Measurements from ENCODE around the gene DMBX1. TPM values are rescaled to one million over a fixed set of nuclear protein-coding genes. Genes with fewer than 3 reads are reported as not detected.
A peak's percentile ranks its signal among the peaks of the same experiment; 100 is the strongest.

The DMBX1 gene
- polyA plus RNA-seq, 1 of the 3 experiments (the other 2 are of a cell fraction), result not detected

DNA sequence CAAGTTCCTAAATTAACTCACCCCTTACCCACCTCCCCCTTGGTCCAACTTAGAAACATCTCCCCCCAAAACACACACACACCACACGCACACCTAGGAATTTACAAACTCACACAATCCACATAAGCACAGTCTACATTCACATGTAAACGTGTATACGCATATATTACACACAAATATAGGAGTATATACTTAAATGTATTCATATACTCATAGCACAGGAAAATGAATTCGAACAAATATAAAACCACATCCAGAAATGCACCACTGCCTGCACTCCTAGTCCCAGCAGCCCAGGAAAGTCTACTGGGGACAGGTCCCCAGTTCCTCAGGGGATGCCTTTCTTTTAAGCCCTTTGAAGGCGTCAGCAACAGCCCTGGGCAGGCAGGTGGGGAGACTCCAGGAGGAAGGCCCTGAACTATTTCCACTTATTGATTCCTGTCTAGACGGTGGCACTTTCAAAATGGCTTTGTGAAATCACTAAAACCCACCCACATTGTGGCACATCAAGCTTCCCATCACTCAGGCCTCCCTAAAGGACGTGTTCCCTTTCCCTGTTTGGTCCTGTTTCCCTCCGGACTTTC is 3.1 kb upstream of the DMBX1 start:
- no peaks in the 10 kb centered on the region for H3K9me2 ChIP-seq
- no peak overlapping the region for H3K4me2 ChIP-seq
- 81% methylated on average over 8 of the region's 8 CpGs for WGBS (ENCODE audit: low lambda C conversion rate)
- H3K4me1 ChIP-seq (ENCODE audit: control insufficient read depth in 1 of 2, insufficient read depth in 2 of 2, low read depth in 1 of 2, low read length in 1 of 2), result peaks cover 0 to 5% of the 10 kb centered on the region in 2 experiments; a peak in 1 of 4 replicates
- ChIA-PET CTCF (interaction anchor here (1.2 to 5.5 kb wide), 11 partner anchors 9 to 49 kb away, joined by 3 to 43 read pairs (median 7); a partner anchor contains a TSS), POLR2A (no interaction called here)
- TF ChIP-seq, protein P1, sequence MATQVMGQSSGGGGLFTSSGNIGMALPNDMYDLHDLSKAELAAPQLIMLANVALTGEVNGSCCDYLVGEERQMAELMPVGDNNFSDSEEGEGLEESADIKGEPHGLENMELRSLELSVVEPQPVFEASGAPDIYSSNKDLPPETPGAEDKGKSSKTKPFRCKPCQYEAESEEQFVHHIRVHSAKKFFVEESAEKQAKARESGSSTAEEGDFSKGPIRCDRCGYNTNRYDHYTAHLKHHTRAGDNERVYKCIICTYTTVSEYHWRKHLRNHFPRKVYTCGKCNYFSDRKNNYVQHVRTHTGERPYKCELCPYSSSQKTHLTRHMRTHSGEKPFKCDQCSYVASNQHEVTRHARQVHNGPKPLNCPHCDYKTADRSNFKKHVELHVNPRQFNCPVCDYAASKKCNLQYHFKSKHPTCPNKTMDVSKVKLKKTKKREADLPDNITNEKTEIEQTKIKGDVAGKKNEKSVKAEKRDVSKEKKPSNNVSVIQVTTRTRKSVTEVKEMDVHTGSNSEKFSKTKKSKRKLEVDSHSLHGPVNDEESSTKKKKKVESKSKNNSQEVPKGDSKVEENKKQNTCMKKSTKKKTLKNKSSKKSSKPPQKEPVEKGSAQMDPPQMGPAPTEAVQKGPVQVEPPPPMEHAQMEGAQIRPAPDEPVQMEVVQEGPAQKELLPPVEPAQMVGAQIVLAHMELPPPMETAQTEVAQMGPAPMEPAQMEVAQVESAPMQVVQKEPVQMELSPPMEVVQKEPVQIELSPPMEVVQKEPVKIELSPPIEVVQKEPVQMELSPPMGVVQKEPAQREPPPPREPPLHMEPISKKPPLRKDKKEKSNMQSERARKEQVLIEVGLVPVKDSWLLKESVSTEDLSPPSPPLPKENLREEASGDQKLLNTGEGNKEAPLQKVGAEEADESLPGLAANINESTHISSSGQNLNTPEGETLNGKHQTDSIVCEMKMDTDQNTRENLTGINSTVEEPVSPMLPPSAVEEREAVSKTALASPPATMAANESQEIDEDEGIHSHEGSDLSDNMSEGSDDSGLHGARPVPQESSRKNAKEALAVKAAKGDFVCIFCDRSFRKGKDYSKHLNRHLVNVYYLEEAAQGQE (IDR thresholded peaks at IDR 0.05; ENCODE audit: low read depth, low read length), result no peak
- no peak for TF ChIP-seq FOXM1 (IDR thresholded peaks at IDR 0.05; ENCODE audit: low read depth)
- TF ChIP-seq, protein P2, sequence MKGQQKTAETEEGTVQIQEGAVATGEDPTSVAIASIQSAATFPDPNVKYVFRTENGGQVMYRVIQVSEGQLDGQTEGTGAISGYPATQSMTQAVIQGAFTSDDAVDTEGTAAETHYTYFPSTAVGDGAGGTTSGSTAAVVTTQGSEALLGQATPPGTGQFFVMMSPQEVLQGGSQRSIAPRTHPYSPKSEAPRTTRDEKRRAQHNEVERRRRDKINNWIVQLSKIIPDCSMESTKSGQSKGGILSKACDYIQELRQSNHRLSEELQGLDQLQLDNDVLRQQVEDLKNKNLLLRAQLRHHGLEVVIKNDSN (IDR thresholded peaks at IDR 0.05; ENCODE audit: borderline replicate concordance, low read depth), result no peak
- H2AFZ ChIP-seq (ENCODE audit: low read depth), result no peak overlapping the region
- H3K27me3 ChIP-seq (ENCODE audit: insufficient read depth), result peaks cover 41% of the 10 kb centered on the region
- H3K27ac ChIP-seq (ENCODE audit: low read depth in 2 of 2, low read length in 1 of 2), result no peak overlapping the region
- no peak overlapping the region for H3K9ac ChIP-seq
- no peaks in the 10 kb centered on the region for H3K79me2 ChIP-seq (ENCODE audit: insufficient read depth)
- H3F3A ChIP-seq (replicated peaks; ENCODE audit: insufficient read depth), result no peaks in the 10 kb centered on the region
- no peak overlapping the region for H3K4me3 ChIP-seq (ENCODE audit: low read depth in 2 of 2, low read length in 1 of 2)
- H3K36me3 ChIP-seq (replicated peaks in 1 of 2; ENCODE audit: control insufficient read depth in 1 of 2, insufficient read depth in 2 of 2, low read length in 1 of 2), result no peaks in the 10 kb centered on the region
- no peaks in the 10 kb centered on the region for H3K9me3 ChIP-seq
- H4K20me1 ChIP-seq (ENCODE audit: insufficient read depth), result 0 out of 2 replicates have a peak, but pooled peaks cover 7% of the 10 kb centered on the region
- no peak for DNase-seq

DNA sequence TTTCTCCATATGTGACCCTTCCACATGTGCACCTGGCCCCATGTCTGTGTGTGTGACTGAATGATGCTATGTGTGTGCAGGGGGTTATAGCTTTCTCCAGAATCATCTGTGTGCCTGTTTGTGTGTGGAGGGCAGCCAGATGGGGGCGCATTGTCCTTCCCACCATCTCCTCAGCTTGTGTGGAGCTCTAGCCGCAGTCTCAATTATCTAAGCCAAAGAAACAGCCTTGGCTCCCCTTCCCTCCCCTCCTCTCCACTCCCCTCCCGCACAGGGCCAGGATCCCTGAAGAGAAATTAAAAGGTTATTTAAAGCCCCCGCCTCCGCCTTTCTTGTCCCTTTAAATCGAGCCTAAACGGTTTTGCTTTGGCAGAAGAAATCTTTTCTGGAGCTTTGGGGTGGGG is 1.8 kb upstream of the DMBX1 start:
- ChIA-PET CTCF (interaction anchor here (1.2 to 5.5 kb wide), 11 partner anchors 8 to 238 kb away, joined by 3 to 43 read pairs (median 7); a partner anchor contains a TSS), POLR2A (no interaction called here)
- Histone ChIP-seq H3K4me1 (ENCODE audit: control insufficient read depth in 1 of 2, insufficient read depth in 2 of 2, low read depth in 1 of 2, low read length in 1 of 2) (peaks cover 0 to 5% of the 10 kb centered on the region in 2 experiments; a peak in 1 of 4 replicates), H3K79me2 (ENCODE audit: insufficient read depth) (no peaks in the 10 kb centered on the region), H3K36me3 (replicated peaks in 1 of 2; ENCODE audit: control insufficient read depth in 1 of 2, insufficient read depth in 2 of 2, low read length in 1 of 2) (no peaks in the 10 kb centered on the region), H3F3A (replicated peaks; ENCODE audit: insufficient read depth) (no peaks in the 10 kb centered on the region), H3K4me2 (no peak overlapping the region), H3K9ac (no peak overlapping the region), H3K9me3 (no peaks in the 10 kb centered on the region), H3K4me3 (ENCODE audit: low read depth in 2 of 2, low read length in 1 of 2) (no peak overlapping the region), H2AFZ (ENCODE audit: low read depth) (no peak overlapping the region), H3K27me3 (ENCODE audit: insufficient read depth) (peaks cover 51% of the 10 kb centered on the region), H4K20me1 (ENCODE audit: insufficient read depth) (0 out of 2 replicates have a peak, but pooled peaks cover 7% of the 10 kb centered on the region), H3K9me2 (no peaks in the 10 kb centered on the region), H3K27ac (ENCODE audit: low read depth in 2 of 2, low read length in 1 of 2) (no peak overlapping the region)
- no peak for DNase-seq
- no peak for TF ChIP-seq GATA2 (CRISPR knock-in tag; IDR thresholded peaks at IDR 0.05)
- TF ChIP-seq RXRA (IDR thresholded peaks at IDR 0.05; ENCODE audit: borderline replicate concordance, low read depth), result no peak
- TF ChIP-seq NFIC (IDR thresholded peaks at IDR 0.05; ENCODE audit: borderline replicate concordance), result no peak
- TF ChIP-seq MEF2A (IDR thresholded peaks at IDR 0.05; ENCODE audit: borderline replicate concordance, low read depth), result no peak
- TF ChIP-seq, protein P3, sequence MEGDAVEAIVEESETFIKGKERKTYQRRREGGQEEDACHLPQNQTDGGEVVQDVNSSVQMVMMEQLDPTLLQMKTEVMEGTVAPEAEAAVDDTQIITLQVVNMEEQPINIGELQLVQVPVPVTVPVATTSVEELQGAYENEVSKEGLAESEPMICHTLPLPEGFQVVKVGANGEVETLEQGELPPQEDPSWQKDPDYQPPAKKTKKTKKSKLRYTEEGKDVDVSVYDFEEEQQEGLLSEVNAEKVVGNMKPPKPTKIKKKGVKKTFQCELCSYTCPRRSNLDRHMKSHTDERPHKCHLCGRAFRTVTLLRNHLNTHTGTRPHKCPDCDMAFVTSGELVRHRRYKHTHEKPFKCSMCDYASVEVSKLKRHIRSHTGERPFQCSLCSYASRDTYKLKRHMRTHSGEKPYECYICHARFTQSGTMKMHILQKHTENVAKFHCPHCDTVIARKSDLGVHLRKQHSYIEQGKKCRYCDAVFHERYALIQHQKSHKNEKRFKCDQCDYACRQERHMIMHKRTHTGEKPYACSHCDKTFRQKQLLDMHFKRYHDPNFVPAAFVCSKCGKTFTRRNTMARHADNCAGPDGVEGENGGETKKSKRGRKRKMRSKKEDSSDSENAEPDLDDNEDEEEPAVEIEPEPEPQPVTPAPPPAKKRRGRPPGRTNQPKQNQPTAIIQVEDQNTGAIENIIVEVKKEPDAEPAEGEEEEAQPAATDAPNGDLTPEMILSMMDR (IDR thresholded peaks at IDR 0.05), result peak; percentile 41
- TF ChIP-seq SMC3 (IDR thresholded peaks at IDR 0.05; ENCODE audit: low read depth, low read length), result peak; percentile 13; the same call in 1 of the 2 replicates
- 71% methylated on average over 7 of the region's 7 CpGs for WGBS (ENCODE audit: low lambda C conversion rate)
